ENCODE data around the gene RHPN2.
"Not testable (repeated sequence)": the region's sequence is repeated elsewhere in the genome, so short reads cannot be mapped to it uniquely, and the experiment has no call there.

- not testable (repeated sequence) for TF ChIP-seq CTCF (IDR thresholded peaks at IDR 0.05); MYC (IDR thresholded peaks at IDR 0.05; ENCODE audit: borderline replicate concordance, low read length); PBX3 (IDR thresholded peaks at IDR 0.05); SMC3 (IDR thresholded peaks at IDR 0.05); CHD4 (IDR thresholded peaks at IDR 0.05; ENCODE audit: borderline replicate concordance); CEBPB (IDR thresholded peaks at IDR 0.05); SREBF2 (IDR thresholded peaks at IDR 0.05); RNF2 (IDR thresholded peaks at IDR 0.05; ENCODE audit: borderline replicate concordance, low read depth); HMGXB4 (CRISPR knock-in tag; IDR thresholded peaks at IDR 0.05; ENCODE audit: borderline replicate concordance); POLR2A (IDR thresholded peaks at IDR 0.05; ENCODE audit: low read length); ESRRA (IDR thresholded peaks at IDR 0.05; ENCODE audit: borderline replicate concordance, low read length); EP300 (IDR thresholded peaks at IDR 0.05); CHD2 (IDR thresholded peaks at IDR 0.05; ENCODE audit: low read length, partially characterized antibody)
- 0 out of 2 replicates have a peak, but pooled peaks have one; percentile 5 for TF ChIP-seq MAX (IDR thresholded peaks at IDR 0.05)
Observed at GRCh38 chr19:33041828-33042160, 22.9 kb downstream of the RHPN2 start.
